ENCODE data around the gene PSD2.

Gene PSD2

DNA sequence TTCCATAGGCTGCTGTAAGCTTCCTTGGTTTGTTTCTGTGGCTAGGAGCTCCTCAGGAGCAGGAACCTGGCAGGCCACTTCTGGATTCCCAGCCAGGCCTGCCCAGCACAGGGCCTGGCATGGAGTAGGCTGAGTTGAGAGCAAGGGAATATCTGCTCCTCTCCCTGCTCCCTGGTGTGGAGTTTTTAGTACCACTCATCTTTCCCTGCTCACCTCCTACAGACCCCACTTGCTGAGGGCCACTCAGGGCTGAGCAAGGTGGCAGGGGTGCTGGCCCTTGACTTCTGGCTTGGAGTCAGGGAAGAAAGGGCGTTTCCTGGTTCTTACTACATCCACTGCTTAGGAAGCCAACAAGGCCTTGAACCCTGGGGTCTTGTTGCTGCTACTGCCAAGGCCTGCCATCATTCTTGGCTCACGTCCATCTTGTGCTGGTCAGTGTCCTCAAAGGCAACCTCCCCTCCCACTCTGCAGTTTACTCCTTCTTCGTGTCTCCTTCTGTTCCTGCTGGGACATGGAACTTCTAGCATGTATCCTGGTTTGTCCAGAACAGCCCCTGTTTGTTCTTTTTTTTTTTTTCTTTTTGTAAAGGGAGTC is 54.9 kb downstream of the PSD2 start:
- in situ Hi-C loops (cut with MboI; ENCODE audit: low sequenced_read_pairs): no loop called here

- in situ Hi-C loops (cut with MboI; ENCODE audit: low sequenced_read_pairs): no loop called here
Observed at GRCh38 chr5:139851558-139851957, 56.0 kb downstream of the PSD2 start.

GRCh38 chr5:139852696-139853095 is 57.1 kb downstream of the PSD2 start:
- in situ Hi-C loops (cut with MboI; ENCODE audit: low sequenced_read_pairs): no loop called here

DNA sequence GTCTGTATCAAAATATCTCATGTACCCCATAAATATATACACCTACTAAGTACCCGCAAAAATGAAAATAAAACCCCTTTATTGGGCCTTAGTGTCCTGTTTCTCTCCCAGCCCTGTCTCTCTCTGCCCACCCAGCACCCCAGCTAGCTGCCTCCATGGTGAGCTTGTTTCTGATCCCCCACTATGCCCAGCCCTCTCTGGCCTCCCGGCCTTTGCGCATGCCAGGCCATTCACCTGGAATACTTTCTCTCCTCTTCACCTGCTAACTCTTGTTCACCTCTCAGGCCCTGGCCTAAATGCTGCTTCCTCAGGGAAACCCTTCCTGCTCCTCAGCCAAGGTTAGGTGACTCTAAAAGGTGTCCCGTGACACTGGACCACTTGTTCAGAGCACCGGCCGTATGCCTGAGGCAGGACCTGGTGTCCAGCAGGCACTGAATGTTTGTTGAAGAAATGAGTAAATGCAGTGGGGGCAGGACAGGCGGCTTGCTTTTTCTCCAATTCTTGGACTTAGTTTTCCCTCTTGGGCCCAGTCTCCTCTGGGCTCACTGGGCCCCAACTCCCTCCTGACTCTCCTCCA is 58.5 kb downstream of the PSD2 start:
- in situ Hi-C loops (cut with MboI; ENCODE audit: low sequenced_read_pairs): no loop called here

DNA sequence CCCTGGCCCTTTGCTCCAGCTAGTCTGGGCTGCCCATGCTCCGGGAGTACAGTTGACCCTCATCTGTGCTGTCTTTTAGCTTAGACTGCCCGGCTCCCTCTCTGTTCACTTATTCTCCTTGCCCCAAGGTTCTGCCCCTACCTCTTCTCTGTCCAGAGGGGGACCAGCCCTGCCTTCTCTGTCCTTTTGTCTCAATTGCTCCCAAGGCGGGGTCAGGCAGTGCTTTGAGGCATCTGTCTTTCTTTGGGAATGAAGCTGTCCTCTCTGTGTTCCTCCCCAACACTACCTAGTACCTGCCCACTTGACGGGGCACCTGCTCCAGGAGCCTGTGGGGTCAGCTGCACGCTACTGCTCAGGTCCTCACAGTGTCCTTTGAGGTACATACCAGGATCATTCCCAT is 59.3 kb downstream of the PSD2 start:
- in situ Hi-C loops (cut with MboI; ENCODE audit: low sequenced_read_pairs): no loop called here

DNA sequence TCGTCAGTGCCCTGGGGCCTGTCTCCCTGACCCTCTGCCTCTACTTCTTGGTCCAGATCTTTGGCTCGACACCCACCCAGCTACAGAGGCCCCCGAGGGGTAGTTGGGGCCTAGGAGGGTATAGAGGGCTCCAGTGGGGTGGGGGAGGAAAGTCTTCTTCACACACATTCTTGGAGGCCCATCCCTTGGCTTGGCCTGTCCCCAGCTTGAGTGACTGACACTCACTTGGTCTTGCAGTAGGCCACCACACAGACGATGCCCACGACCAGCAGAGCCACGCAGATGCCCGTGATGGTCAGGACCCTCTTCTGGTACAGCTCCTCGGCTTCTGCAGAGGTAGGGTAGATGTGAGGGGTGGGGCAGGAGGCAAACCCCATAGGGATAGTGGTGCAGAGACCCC is 59.8 kb downstream of the PSD2 start:
- in situ Hi-C loops (cut with MboI; ENCODE audit: low sequenced_read_pairs): no loop called here

DNA sequence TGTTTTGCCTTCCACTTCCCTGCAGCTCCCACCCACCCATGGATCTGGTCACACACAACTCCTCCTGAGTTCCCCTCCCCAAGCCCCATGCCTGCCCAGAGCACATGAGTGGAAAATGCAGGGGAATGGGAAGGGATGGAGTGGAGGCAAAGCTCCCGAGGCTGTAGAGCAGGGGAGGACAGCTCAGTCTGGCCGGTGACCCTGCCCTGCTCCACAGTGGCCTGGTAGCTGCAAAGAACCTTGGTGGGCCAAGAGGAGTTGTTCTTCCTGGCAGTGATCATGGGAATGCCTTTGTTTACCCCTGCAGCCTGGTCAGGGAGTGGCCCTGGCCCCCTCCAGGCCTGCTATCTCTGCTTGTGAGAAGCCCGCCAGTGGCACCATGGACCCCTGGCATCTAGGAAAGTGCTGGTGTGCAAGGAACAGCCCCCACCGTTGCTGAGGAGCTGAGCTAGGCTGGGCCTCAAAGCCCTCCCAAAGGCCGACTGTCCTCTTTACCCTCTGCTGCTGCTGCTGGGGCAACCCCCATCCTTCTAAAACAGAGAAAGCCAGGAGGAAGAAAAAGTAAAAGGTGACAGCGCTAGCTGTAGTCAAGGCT is 60.4 kb downstream of the PSD2 start:
- in situ Hi-C loops (cut with MboI; ENCODE audit: low sequenced_read_pairs): no loop called here

GRCh38 chr5:139856714-139857113 is 61.1 kb downstream of the PSD2 start:
- in situ Hi-C loops (cut with MboI; ENCODE audit: low sequenced_read_pairs): no loop called here

- in situ Hi-C loops (cut with MboI; ENCODE audit: low sequenced_read_pairs): no loop called here
Observed at GRCh38 chr5:139859013-139859412, 63.4 kb downstream of the PSD2 start.

DNA sequence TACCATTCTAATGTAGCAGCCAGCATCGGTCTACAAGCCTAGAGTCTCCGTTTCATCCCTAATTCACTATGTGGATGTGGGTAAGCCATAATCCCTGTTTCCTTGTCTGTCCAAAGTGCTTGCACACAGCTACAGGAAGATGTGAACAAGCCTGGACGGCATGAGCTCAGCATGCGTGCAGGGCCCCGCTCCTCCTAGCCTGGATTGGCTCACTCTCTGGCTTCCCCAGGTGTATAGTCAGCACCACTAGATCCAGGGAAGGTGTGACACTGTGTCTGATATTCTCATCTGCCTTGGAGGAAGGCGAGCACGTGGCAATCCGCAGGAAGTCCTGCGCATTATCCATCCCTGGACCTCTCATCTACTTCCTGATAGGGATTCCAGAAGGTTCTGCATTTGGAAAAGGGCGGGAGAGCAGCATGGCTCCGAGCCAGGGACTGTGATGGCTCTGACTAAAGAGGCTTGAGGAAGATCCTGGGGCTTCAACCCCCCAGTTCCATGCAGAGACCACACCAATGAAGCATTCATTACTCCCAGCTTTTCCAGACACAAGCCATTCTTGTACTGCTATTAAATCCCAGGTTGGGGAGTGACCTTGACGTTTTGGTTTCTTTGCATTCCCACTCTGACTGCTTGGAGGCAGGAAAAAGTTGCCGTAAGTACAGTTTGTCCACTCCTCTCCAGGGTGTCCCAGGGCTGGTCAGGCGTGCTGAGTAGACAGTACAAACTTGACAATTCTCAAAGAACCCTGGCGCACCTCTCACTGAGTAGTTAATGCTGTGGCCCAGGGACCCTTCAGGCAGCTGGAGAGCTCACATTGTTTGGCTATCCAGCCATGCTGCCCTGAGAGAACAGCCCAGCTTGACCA is 65.6 kb downstream of the PSD2 start:
- in situ Hi-C loops (cut with MboI; ENCODE audit: low sequenced_read_pairs): no loop called here

DNA sequence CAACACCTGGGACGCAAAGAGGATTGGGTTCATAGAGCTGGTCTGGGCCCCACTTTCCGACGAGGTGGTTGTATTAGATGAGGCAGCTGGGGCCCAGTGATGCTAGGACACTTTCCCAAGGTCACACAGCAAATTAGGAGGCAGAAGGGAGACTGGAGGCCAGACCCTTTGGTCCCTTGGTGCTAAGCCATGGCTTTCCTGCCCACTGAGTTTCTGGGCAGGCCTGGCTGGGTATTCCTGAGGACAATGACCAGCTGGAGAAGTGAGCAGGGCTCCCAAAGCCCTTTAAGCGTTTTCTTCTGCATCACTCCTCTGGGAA is 66.2 kb downstream of the PSD2 start:
- in situ Hi-C loops (cut with MboI; ENCODE audit: low sequenced_read_pairs): no loop called here

GRCh38 chr5:139862313-139862712 is 66.7 kb downstream of the PSD2 start:
- in situ Hi-C loops (cut with MboI; ENCODE audit: low sequenced_read_pairs): no loop called here

- in situ Hi-C loops (cut with MboI; ENCODE audit: low sequenced_read_pairs): no loop called here
Observed at GRCh38 chr5:139862803-139863202, 67.2 kb downstream of the PSD2 start.

- in situ Hi-C loops (cut with MboI; ENCODE audit: low sequenced_read_pairs): no loop called here
Observed at GRCh38 chr5:139863361-139863760, 67.8 kb downstream of the PSD2 start.

DNA sequence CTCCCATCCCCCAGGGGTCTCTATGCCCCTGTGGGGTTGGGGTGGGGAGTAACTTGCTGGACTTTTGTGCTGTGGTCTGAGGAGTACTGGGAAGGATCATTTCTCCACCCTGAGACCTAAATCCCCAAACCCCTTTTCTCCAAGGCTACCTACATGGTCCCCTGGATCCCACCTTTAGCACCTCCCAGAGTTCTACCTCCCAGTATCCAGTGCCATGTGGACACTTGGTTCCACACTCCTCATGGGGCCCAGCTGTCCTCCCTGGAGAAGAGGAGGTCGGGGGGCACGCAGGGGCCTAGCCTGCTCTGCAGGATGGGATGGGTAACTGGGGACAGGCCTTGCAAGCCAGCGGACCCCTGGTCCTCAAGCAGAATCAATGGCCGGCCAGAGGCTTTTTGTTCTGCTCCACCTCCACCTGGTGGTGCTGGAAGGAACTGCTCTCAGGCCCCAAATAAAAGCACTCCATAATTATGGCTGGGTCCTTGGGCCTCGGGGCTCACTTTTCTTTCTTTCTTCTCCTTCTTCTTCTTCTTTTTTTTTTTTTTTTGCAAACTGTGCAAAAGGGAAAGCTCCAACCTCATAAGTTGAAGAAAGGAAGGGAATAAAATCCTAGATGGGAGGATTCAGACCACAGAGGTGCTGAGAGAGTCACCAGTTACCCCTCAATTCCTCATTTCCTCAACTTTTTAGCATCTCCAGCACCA is 68.4 kb downstream of the PSD2 start:
- in situ Hi-C loops (cut with MboI; ENCODE audit: low sequenced_read_pairs): no loop called here

- in situ Hi-C loops (cut with MboI; ENCODE audit: low sequenced_read_pairs): no loop called here
Observed at GRCh38 chr5:139864716-139865483, 69.3 kb downstream of the PSD2 start.

- in situ Hi-C loops (cut with MboI; ENCODE audit: low sequenced_read_pairs): no loop called here
Observed at GRCh38 chr5:139867109-139867508, 71.5 kb downstream of the PSD2 start.

- in situ Hi-C loops (cut with MboI; ENCODE audit: low sequenced_read_pairs): no loop called here
Observed at GRCh38 chr5:139867581-139867980, 72.0 kb downstream of the PSD2 start.

DNA sequence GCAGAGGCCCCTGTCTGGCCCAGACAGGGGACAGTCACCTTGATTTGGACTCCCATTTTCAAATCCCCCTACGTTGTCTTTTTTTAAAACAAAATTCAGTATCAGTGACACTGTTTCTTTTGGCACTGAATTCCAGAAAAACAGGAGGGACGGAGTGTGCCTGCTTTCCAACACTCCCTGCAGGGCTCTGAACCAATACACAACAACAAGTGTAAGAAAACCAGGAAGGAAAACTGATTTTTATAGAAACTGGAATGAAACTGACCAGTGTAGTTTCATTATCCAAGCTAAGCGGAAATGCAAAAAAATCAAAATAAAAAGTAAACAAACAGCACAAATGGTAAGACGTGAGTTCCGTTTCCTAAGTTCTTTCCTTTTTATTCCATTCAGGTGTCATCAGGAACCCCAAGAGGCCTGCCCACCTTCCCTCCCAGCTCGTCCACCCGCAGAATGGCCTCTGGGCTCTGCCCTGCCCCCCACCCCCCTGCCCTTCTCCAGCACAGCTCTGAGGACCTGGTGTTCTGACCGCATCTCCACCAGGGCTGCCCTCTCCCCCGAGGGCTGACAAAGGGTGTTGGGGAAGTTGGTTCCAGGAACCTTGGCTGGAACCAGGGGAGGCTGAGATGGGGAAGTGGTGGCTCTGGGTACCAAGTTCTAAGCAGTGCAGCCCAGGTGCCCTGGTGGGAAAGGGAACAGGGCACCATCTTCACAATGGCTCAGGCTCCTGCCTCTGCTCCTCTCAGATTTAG is 73.6 kb downstream of the PSD2 start:
- in situ Hi-C loops (cut with MboI; ENCODE audit: low sequenced_read_pairs): no loop called here

GRCh38 chr5:139870677-139871076 is 75.1 kb downstream of the PSD2 start:
- in situ Hi-C loops (cut with MboI; ENCODE audit: low sequenced_read_pairs): no loop called here

All from HL-60/S4 treated with retinoic acid at 250 ng/mL for 4 days and 3 days (cell line).